DND-41 (cell line): Measurements from ENCODE around the gene BCL2L13.

Experiments
- CTCF ChIP-seq: IDR thresholded peaks from 2 replicates; pipeline ENCODE4 v1.5.1; 2012; ENCODE audit warnings: borderline replicate concordance, low read length, moderate library complexity, mild to moderate bottlenecking; ENCODE audit not compliant: poor library complexity, severe bottlenecking; ENCODE audit errors: extremely low read depth
- EZH2 ChIP-seq: IDR thresholded peaks from 3 replicates; pipeline ENCODE4 v1.6.1; 2012; ENCODE audit warnings: borderline replicate concordance, low read depth, mild to moderate bottlenecking, moderate library complexity, low read length, inconsistent platforms; ENCODE audit not compliant: severe bottlenecking

DNA sequence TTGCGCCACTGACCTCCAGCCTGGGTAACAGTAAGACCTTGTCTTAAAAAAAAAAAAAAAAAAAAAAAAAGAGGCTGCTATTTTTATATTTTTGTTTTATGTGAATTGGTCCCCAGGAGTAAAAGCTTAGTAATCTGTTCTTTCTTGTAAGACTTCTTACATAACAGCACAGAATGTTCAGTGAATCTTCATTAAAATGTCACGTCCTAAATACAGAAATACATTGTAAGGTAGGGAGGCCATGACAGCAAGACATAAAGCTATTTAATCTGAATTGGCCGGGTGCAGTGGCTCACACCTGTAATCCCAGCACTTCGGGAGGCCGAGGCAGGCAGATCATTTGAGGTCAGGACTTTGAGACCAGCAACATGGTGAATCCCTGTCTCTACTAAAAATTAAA, 71.5 kb downstream of the BCL2L13 start:
- TF ChIP-seq CTCF: no peak
- no peak for TF ChIP-seq EZH2
